EH (cell line): ENCODE data around the gene TOR1A.
A peak's percentile ranks its signal among the peaks of the same experiment; 100 is the strongest.

ENCODE experiments used
- DNase-seq: peaks from one replicate; pipeline ENCODE4 v3.0.0-alpha.2; 2015; ENCODE audit warnings: low read depth

Gene TOR1A

GRCh38 chr9:129852579-129852978, 28.6 kb upstream of the TOR1A start:
- no peak for DNase-seq

GRCh38 chr9:129851821-129852220, 27.9 kb upstream of the TOR1A start:
- no peak for DNase-seq

GRCh38 chr9:129850821-129851550, 27.1 kb upstream of the TOR1A start:
- peak; percentile 38 for DNase-seq

GRCh38 chr9:129849901-129850300, 26.0 kb upstream of the TOR1A start:
- DNase-seq = no peak

GRCh38 chr9:129848712-129849441, 24.9 kb upstream of the TOR1A start:
- no peak for DNase-seq

- DNase-seq = no peak
Measured at GRCh38 chr9:129845373-129845772, 21.4 kb upstream of the TOR1A start.

- DNase-seq = no peak
Measured at GRCh38 chr9:129841071-129841470, 17.1 kb upstream of the TOR1A start.

GRCh38 chr9:129840034-129840433, 16.1 kb upstream of the TOR1A start:
- DNase-seq = no peak

- peak; percentile 10 for DNase-seq
Measured at GRCh38 chr9:129839324-129840023, 15.5 kb upstream of the TOR1A start.

- DNase-seq = peak; percentile 98
Measured at GRCh38 chr9:129838707-129839259, 14.8 kb upstream of the TOR1A start.

GRCh38 chr9:129836311-129837007, 12.5 kb upstream of the TOR1A start:
- DNase-seq = no peak

GRCh38 chr9:129835860-129836223, 11.9 kb upstream of the TOR1A start:
- DNase-seq = no peak

- DNase-seq = peak; percentile 94
Measured at GRCh38 chr9:129835128-129835859, 11.4 kb upstream of the TOR1A start, which contains the start of the genes C9orf78 and USP20. Gene C9orf78, minus strand, starts transcription at chr9:129835275. Its CDS starts 54 bp downstream, at chr9:129835221. Gene USP20, plus strand, starts transcription at chr9:129835458. Its CDS starts 17,098 bp downstream, at chr9:129852556.

- no peak for DNase-seq
Measured at GRCh38 chr9:129834489-129835127, 10.7 kb upstream of the TOR1A start.

- DNase-seq = no peak
Measured at GRCh38 chr9:129832982-129833381, 9.0 kb upstream of the TOR1A start.

GRCh38 chr9:129828969-129829368, 5.0 kb upstream of the TOR1A start:
- no peak for DNase-seq

GRCh38 chr9:129828051-129828450, 4.1 kb upstream of the TOR1A start:
- DNase-seq = no peak

GRCh38 chr9:129826759-129827158, 2.8 kb upstream of the TOR1A start:
- no peak for DNase-seq

GRCh38 chr9:129826344-129826743, 2.4 kb upstream of the TOR1A start:
- no peak for DNase-seq

- no peak for DNase-seq
Measured at GRCh38 chr9:129823542-129823934, 398 bp downstream of the TOR1A start.
